K562 (cell line): Measurements from ENCODE around the gene GFM2. TPM values are rescaled to one million over a fixed set of nuclear protein-coding genes. Genes with fewer than 3 reads are reported as not detected.

Experiments
- ATAC-seq: fragments of 200-7000 bp; cut with Tn5 transposase; 3 replicates; pipeline ENCODE4 v1.9.1; 2020; ENCODE audit warnings: moderate library complexity
- BruUV-seq: library from RNA; stranded (reverse); fragments of 400-500 nt; replicated peaks from 2 replicates; lab custom pipeline; 2021; lab: Mats Ljungman, UMichigan
- CTCF ChIA-PET: fragments of 300-600 bp; formaldehyde crosslinking; extraction: SDS; loops from one replicate; lab custom pipeline; 2021; ENCODE audit warnings: low intra/inter-chr PET ratio; lab: Yijun Ruan, JAX
- POLR2A ChIA-PET: fragments of 300-600, 350-650 bp; sonication (Branson Sonifier 250); formaldehyde crosslinking; extraction: SDS; loops from one replicate; lab custom pipeline; 2021; ENCODE audit warnings: antibody characterized with exemption, inconsistent platforms; lab: Yijun Ruan, JAX
- DNase-seq, 4 experiments: peaks; one replicate each; pipeline versions ENCODE4 v3.0.0 to v3.0.0-alpha.2; 2011 to 2018; ENCODE audit warnings: low spot score in 3 of 4, mixed read lengths in 3 of 4; ENCODE audit errors: extremely low read depth in 1 of 4
- FAIRE-seq: peaks from 2 replicates; lab custom pipeline; 2011; peaks lifted over from hg19 to GRCh38; lab: Jason Lieb, UNC
- H2AFZ ChIP-seq: 2 replicates; pipeline ENCODE4 v1.6.0; 2011; ENCODE audit warnings: low read depth, low read length, control low read depth, inconsistent platforms
- H3K27ac ChIP-seq: fragments of 200-600 bp; 3 replicates; pipeline ENCODE4 v1.8.0; 2011; ENCODE audit warnings: low read depth, mild to moderate bottlenecking, control low read depth, inconsistent platforms, low read length, moderate library complexity, mixed read lengths; ENCODE audit errors: extremely low read depth
- H3K27me3 ChIP-seq, 2 experiments: fragments of 300-600 bp in 1 of 2; 2 replicates in 1 of 2; 3 replicates in 1 of 2; pipeline versions ENCODE4 v1.6.0 to v1.8.0; 2011; ENCODE audit warnings: inconsistent platforms in 2 of 2, low read length in 2 of 2, mild to moderate bottlenecking in 1 of 2, mixed read lengths in 1 of 2, moderate library complexity in 1 of 2; ENCODE audit not compliant: control insufficient read depth in 2 of 2, insufficient read depth in 2 of 2
- H3K36me3 ChIP-seq: fragments of 300-600 bp; 3 replicates; pipeline ENCODE4 v1.8.0; 2011; ENCODE audit warnings: mild to moderate bottlenecking, low read length, inconsistent platforms; ENCODE audit not compliant: control insufficient read depth, insufficient read depth
- H3K4me1 ChIP-seq, 2 experiments: fragments of 200-600 bp in 1 of 2; replicated peaks in 1 of 2; 2 replicates in 1 of 2; 3 replicates in 1 of 2; pipeline versions ENCODE4 v1.5.1 to v1.8.0; 2011; ENCODE audit warnings: inconsistent platforms in 2 of 2, low read length in 2 of 2, mild to moderate bottlenecking in 1 of 2, mixed read lengths in 1 of 2, moderate library complexity in 1 of 2; ENCODE audit not compliant: control insufficient read depth in 2 of 2, insufficient read depth in 2 of 2
- H3K4me2 ChIP-seq: 2 replicates; pipeline ENCODE4 v1.6.1; 2011; ENCODE audit warnings: low read length, control low read depth, inconsistent platforms, mixed read lengths; ENCODE audit not compliant: insufficient read depth
- H3K4me3 ChIP-seq: fragments of 200-600 bp; sonication (generic), shearing (Covaris generic); 2 replicates; pipeline ENCODE4 v1.5.1; 2016; ENCODE audit warnings: control low read depth, inconsistent platforms
- H3K79me2 ChIP-seq: fragments of 200-600 bp; 3 replicates; pipeline ENCODE4 v1.8.0; 2011; ENCODE audit warnings: low read length, inconsistent platforms; ENCODE audit not compliant: control insufficient read depth, insufficient read depth
- H3K9ac ChIP-seq, 2 experiments: 2 replicates each; pipeline versions ENCODE4 v1.6.0 to v1.6.1; 2011; ENCODE audit warnings: low read depth in 2 of 2, low read length in 2 of 2, control low read depth in 1 of 2, inconsistent platforms in 1 of 2, mild to moderate bottlenecking in 1 of 2, mixed read lengths in 1 of 2; ENCODE audit not compliant: insufficient read depth in 1 of 2
- H3K9me1 ChIP-seq: one replicate; pipeline ENCODE4 v1.6.0; 2011; ENCODE audit warnings: inconsistent platforms, mild to moderate bottlenecking, low read length, moderate library complexity; ENCODE audit not compliant: control insufficient read depth, insufficient read depth
- H3K9me3 ChIP-seq: replicated peaks from 2 replicates; pipeline ENCODE4 v1.5.1; 2011; ENCODE audit warnings: low read depth, low read length, inconsistent platforms; ENCODE audit not compliant: control insufficient read depth, insufficient read depth
- H4K20me1 ChIP-seq: replicated peaks from 2 replicates; pipeline ENCODE4 v1.6.1; 2011; ENCODE audit warnings: low read length, inconsistent platforms, mixed read lengths; ENCODE audit not compliant: control insufficient read depth, insufficient read depth
- EP300 ChIP-seq: IDR thresholded peaks from 2 replicates; pipeline ENCODE4 v1.6.1; 2012; ENCODE audit warnings: low read length, improper control_type of control experiment
- MECOM ChIP-seq: fragments of 250-450 bp; sonication (Bioruptor Pico); IDR thresholded peaks from 2 replicates; pipeline ENCODE4 v1.8.0; 2022; ENCODE audit warnings: inconsistent platforms
- SRSF9 ChIP-seq: fragments of 200-400 bp; formaldehyde crosslinking; IDR thresholded peaks from 2 replicates; pipeline ENCODE4 v1.6.1; 2017; ENCODE audit warnings: low read depth, low read length, borderline replicate concordance
- ZNF197 ChIP-seq: fragments of 200-800 bp; sonication (Bioruptor generic); IDR thresholded peaks from 2 replicates; pipeline ENCODE4 v1.6.1; 2016; ENCODE audit warnings: low read depth, missing genetic modification characterization, missing compliant biosample characterization
- in situ Hi-C: fragments of 300-500 bp; cut with MboI; formaldehyde crosslinking; loops from 4 replicates; pipeline ENCODE4 v1.15.0; 2018; ENCODE audit warnings: inconsistent platforms, mixed read lengths
- intact Hi-C: fragments of 100-400 bp; cut with micrococcal nuclease; formaldehyde crosslinking; loops from 2 replicates; pipeline ENCODE4 v1.14.2; 2022
- polyA plus RNA-seq, 8 experiments: library from polyadenylated mRNA; depleted of rRNA in 4 of 8; stranded (reverse) in 5 of 8; unstranded in 3 of 8; fragments of >200 nt; fragmentation: Nextera tagmentation in 2 of 8; fragmentation: Illumina TruSeq in 1 of 8; extraction: Ambion mirVana in 2 of 8; extraction: Trizol in 1 of 8; gene quantifications; 2 replicates each; pipeline versions ENCODE4 v1.2.1 to v1.2.3, GENCODE V29; 2011 to 2014; ENCODE audit warnings: inconsistent platforms in 1 of 8, missing spikeins in 1 of 8
- total RNA-seq, 7 experiments: library from RNA; depleted of rRNA in 6 of 7; stranded (reverse); fragments of >200 nt in 6 of 7; fragmentation: Illumina TruSeq in 2 of 7; extraction: Trizol in 2 of 7; gene quantifications; 2 replicates each; pipeline versions ENCODE4 v1.2.1 to v1.2.3, GENCODE V29; 2011 to 2021; ENCODE audit warnings: low replicate concordance in 1 of 7
- TF ChIP-seq, protein P1 (sequence below): fragments of 250-450 bp; sonication (Bioruptor Pico); IDR thresholded peaks from 2 replicates; pipeline ENCODE4 v1.4.0; 2020; ENCODE audit warnings: mild to moderate bottlenecking, moderate library complexity, borderline replicate concordance
- TF ChIP-seq, protein P2 (sequence below): sonication (generic); formaldehyde crosslinking; IDR thresholded peaks from 2 replicates; pipeline ENCODE4 v1.8.0; 2022; ENCODE audit warnings: mild to moderate bottlenecking, missing genetic modification reagents, borderline replicate concordance
- TF ChIP-seq, protein P3 (sequence below): sonication (generic); formaldehyde crosslinking; IDR thresholded peaks from 2 replicates; pipeline ENCODE4 v1.8.0; 2022; ENCODE audit warnings: mild to moderate bottlenecking, missing genetic modification reagents
- TF ChIP-seq, protein P4 (sequence below): fragments of 450-650 bp; conservative IDR thresholded peaks from 2 replicates; pipeline ENCODE4 v1.6.1; 2016; ENCODE audit warnings: missing genetic modification characterization, low read depth, mild to moderate bottlenecking, missing compliant biosample characterization, moderate library complexity

Gene GFM2
- total and polyA plus RNA-seq, 9 of the 15 experiments (the other 6 are each of a cell fraction or from before 2014, with no cell fraction given): 32.8 to 78.2 (median 52.5) TPM

DNA sequence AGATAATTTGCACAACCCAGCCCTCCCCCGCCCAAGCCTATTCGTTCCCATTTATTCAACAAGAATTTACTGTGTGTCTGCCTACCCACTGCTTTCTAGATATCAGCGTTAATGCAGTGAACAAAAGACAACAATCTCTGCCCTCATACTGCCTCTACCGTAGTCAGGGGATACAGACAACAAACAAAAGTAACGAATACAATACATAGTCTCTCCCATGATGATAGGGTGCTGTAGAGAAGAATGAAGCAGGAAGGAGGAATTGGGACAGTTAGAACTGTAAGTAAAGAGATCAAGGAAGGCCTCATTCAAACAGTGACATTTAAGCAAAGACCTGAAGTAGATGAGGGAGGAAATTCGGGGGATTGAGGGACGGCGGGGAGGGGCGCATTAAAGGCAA is 1.7 kb downstream of the GFM2 start (continued):
- TF ChIP-seq, protein P1, sequence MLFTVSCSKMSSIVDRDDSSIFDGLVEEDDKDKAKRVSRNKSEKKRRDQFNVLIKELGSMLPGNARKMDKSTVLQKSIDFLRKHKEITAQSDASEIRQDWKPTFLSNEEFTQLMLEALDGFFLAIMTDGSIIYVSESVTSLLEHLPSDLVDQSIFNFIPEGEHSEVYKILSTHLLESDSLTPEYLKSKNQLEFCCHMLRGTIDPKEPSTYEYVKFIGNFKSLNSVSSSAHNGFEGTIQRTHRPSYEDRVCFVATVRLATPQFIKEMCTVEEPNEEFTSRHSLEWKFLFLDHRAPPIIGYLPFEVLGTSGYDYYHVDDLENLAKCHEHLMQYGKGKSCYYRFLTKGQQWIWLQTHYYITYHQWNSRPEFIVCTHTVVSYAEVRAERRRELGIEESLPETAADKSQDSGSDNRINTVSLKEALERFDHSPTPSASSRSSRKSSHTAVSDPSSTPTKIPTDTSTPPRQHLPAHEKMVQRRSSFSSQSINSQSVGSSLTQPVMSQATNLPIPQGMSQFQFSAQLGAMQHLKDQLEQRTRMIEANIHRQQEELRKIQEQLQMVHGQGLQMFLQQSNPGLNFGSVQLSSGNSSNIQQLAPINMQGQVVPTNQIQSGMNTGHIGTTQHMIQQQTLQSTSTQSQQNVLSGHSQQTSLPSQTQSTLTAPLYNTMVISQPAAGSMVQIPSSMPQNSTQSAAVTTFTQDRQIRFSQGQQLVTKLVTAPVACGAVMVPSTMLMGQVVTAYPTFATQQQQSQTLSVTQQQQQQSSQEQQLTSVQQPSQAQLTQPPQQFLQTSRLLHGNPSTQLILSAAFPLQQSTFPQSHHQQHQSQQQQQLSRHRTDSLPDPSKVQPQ (CRISPR knock-in tag): no peak
- no peak for TF ChIP-seq MECOM (CRISPR knock-in tag)
- TF ChIP-seq, all 486 proteins: peak for 2

DNA sequence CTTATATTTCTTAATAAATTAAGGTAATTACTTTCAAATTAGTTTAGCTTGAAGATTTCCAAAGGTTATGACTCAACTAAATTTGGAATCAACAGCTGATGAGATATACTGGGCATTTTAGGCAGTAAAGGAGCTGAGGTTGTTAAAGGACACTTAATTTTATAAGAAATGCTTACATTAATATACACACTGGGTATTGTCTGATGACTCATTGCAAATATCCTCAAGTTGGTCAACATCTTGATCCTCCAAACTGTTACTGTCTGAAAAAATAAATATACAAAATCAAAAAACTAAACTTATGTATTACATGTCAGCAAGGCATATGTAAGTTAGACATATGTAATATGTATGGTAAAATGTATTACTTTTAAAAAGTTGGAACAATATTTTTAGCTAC is 3.4 kb downstream of the GFM2 start:
- peaks cover 8 to 12% of the 10 kb centered on the region in 2 experiments; a peak in 4 of 5 replicates for H3K4me1 ChIP-seq
- peaks cover 67% of the 10 kb centered on the region; the same call in 2 of the 3 replicates for H3K36me3 ChIP-seq
- CTCF ChIA-PET: no interaction called here
- no peak overlapping the region for H3K4me3 ChIP-seq
- in situ Hi-C loops (no loop called here), intact Hi-C loops (no loop called here)
- no peak overlapping the region for H3K4me2 ChIP-seq
- ATAC-seq: no peak
- peaks cover 48% of the 10 kb centered on the region for H3K79me2 ChIP-seq
- H4K20me1 ChIP-seq: peaks cover 6% of the 10 kb centered on the region; the same call in 1 of the 2 replicates
- no TSS peak for BruUV-seq
- no peaks in the 10 kb centered on the region for H3K27me3 ChIP-seq
- H3K9ac ChIP-seq: no peak overlapping the region
- TF ChIP-seq SRSF9 (no peak), EP300 (no peak), ZNF197 (CRISPR knock-in tag) (no peak)
- TF ChIP-seq, protein P2, sequence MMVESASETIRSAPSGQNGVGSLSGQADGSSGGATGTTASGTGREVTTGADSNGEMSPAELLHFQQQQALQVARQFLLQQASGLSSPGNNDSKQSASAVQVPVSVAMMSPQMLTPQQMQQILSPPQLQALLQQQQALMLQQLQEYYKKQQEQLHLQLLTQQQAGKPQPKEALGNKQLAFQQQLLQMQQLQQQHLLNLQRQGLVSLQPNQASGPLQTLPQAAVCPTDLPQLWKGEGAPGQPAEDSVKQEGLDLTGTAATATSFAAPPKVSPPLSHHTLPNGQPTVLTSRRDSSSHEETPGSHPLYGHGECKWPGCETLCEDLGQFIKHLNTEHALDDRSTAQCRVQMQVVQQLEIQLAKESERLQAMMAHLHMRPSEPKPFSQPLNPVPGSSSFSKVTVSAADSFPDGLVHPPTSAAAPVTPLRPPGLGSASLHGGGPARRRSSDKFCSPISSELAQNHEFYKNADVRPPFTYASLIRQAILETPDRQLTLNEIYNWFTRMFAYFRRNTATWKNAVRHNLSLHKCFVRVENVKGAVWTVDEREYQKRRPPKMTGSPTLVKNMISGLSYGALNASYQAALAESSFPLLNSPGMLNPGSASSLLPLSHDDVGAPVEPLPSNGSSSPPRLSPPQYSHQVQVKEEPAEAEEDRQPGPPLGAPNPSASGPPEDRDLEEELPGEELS (CRISPR knock-in tag): no peak
- TF ChIP-seq, protein P3, sequence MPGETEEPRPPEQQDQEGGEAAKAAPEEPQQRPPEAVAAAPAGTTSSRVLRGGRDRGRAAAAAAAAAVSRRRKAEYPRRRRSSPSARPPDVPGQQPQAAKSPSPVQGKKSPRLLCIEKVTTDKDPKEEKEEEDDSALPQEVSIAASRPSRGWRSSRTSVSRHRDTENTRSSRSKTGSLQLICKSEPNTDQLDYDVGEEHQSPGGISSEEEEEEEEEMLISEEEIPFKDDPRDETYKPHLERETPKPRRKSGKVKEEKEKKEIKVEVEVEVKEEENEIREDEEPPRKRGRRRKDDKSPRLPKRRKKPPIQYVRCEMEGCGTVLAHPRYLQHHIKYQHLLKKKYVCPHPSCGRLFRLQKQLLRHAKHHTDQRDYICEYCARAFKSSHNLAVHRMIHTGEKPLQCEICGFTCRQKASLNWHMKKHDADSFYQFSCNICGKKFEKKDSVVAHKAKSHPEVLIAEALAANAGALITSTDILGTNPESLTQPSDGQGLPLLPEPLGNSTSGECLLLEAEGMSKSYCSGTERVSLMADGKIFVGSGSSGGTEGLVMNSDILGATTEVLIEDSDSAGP (CRISPR knock-in tag): no peak
- TF ChIP-seq, protein P4, sequence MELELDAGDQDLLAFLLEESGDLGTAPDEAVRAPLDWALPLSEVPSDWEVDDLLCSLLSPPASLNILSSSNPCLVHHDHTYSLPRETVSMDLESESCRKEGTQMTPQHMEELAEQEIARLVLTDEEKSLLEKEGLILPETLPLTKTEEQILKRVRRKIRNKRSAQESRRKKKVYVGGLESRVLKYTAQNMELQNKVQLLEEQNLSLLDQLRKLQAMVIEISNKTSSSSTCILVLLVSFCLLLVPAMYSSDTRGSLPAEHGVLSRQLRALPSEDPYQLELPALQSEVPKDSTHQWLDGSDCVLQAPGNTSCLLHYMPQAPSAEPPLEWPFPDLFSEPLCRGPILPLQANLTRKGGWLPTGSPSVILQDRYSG (tag): no peak
- H3K9me3 ChIP-seq: no peaks in the 10 kb centered on the region
- no peak for FAIRE-seq
- POLR2A ChIA-PET: interaction anchor here (0.7 to 1.7 kb wide), 3 partner anchors 9 to 16 kb away, joined by 3 to 4 read pairs (median 4); no protein-coding TSS in a partner anchor
- H3K9me1 ChIP-seq: no peaks in the 10 kb centered on the region
- H2AFZ ChIP-seq: no peak overlapping the region
- no peak overlapping the region for H3K27ac ChIP-seq
- DNase-seq: no peak
